ENCODE measurements around the gene VTI1A. TPM values are rescaled to one million over a fixed set of nuclear protein-coding genes. Genes with fewer than 3 reads are reported as not detected.

Gene VTI1A
- total and polyA plus RNA-seq, 12 donors, result 5.2 to 64.1 (median 22.0) TPM

- no peak for TF ChIP-seq CTCF (IDR thresholded peaks at IDR 0.05)
- no peak for TF ChIP-seq POLR2A (IDR thresholded peaks at IDR 0.05)
- H3K27ac ChIP-seq, result no peak overlapping the region
- H3K4me1 ChIP-seq (replicated peaks in 1 of 2), result peaks cover 0 to 9% of the 10 kb centered on the region in 2 donors
- no peaks in the 10 kb centered on the region for H3K36me3 ChIP-seq (replicated peaks in 1 of 2)
- 91 to 96% (median 96%) methylated on average over 2 of the region's 2 CpGs for WGBS, 4 donors
- H3K4me3 ChIP-seq, result no peak overlapping the region
- H3K27me3 ChIP-seq, result no peaks in the 10 kb centered on the region
- H3K9me3 ChIP-seq (replicated peaks in 1 of 3), result no peaks in the 10 kb centered on the region
- no peak for DNase-seq
- intact Hi-C loops (cut with DNase I), result no loop called here
These were observed 400.8 kb downstream of the VTI1A start for GRCh38 chr10:112847778-112848177.

- Histone ChIP-seq H3K4me1 (replicated peaks in 1 of 2) (peaks cover 0 to 9% of the 10 kb centered on the region in 2 donors), H3K4me3 (no peak overlapping the region), H3K9me3 (replicated peaks in 1 of 3) (no peaks in the 10 kb centered on the region), H3K27me3 (no peaks in the 10 kb centered on the region), H3K27ac (no peak overlapping the region), H3K36me3 (replicated peaks in 1 of 2) (no peaks in the 10 kb centered on the region)
- TF ChIP-seq CTCF (IDR thresholded peaks at IDR 0.05) (no peak), POLR2A (IDR thresholded peaks at IDR 0.05) (no peak)
- intact Hi-C loops (cut with DNase I), result no loop called here
- DNase-seq, result no peak
- 67 to 91% (median 77%) methylated on average over 2 of the region's 2 CpGs for WGBS, 4 donors
These were observed 401.2 kb downstream of the VTI1A start for GRCh38 chr10:112848228-112848627.

GRCh38 chr10:112848868-112849430 lies 401.9 kb downstream of the VTI1A start:
- intact Hi-C loops (cut with DNase I), result no loop called here

GRCh38 chr10:112849546-112849945 lies 402.5 kb downstream of the VTI1A start:
- H3K9me3 ChIP-seq (replicated peaks in 1 of 3), result no peaks in the 10 kb centered on the region
- no peaks in the 10 kb centered on the region for H3K27me3 ChIP-seq
- no peak overlapping the region for H3K27ac ChIP-seq
- no peaks in the 10 kb centered on the region for H3K36me3 ChIP-seq (replicated peaks in 1 of 2)
- no peak for DNase-seq
- TF ChIP-seq CTCF (IDR thresholded peaks at IDR 0.05) (no peak), POLR2A (IDR thresholded peaks at IDR 0.05) (no peak)
- peaks cover 0 to under 1% of the 10 kb centered on the region in 2 donors for H3K4me1 ChIP-seq (replicated peaks in 1 of 2)
- 92 to 96% (median 94%) methylated on average over 6 of the region's 6 CpGs for WGBS, 4 donors
- no peak overlapping the region for H3K4me3 ChIP-seq
- intact Hi-C loops (cut with DNase I), result no loop called here

More at GRCh38 chr10:112848868-112849430, 401.9 kb downstream of the VTI1A start:
- DNase-seq, result no peak
- 90 to 97% (median 95%) methylated on average over 3 of the region's 3 CpGs for WGBS, 4 donors
- Histone ChIP-seq H3K27me3 (no peaks in the 10 kb centered on the region), H3K9me3 (replicated peaks in 1 of 3) (no peaks in the 10 kb centered on the region), H3K4me3 (no peak overlapping the region), H3K4me1 (replicated peaks in 1 of 2) (peaks cover 0 to 6% of the 10 kb centered on the region in 2 donors), H3K36me3 (replicated peaks in 1 of 2) (no peaks in the 10 kb centered on the region), H3K27ac (no peak overlapping the region)
- TF ChIP-seq CTCF (IDR thresholded peaks at IDR 0.05), result no peak
- no peak for TF ChIP-seq POLR2A (IDR thresholded peaks at IDR 0.05)

Measured in adrenal gland (tissue), 12 donors.